ENCODE measurements around the gene TRPM3.

Gene TRPM3

DNA sequence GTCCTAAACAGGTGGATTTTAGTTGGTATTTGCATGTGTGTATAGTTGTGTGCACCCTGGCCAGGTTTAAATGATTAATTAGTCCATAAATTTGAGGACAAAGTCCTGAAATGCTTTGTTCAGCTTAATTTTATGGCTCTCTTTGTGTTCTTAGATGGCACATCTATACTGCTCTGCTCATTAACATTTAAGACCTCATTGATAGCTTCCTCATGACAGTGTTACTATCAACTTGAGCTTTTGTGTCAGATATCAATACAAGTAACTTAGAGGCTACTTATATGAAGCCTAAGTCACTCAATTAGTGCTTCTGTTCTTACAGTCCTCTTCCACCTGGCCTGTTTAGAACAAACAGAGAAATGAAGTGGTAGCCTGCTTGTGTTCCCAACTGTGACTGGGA, 240.9 kb downstream of the TRPM3 start:
- DNase-seq, result no peak

DNA sequence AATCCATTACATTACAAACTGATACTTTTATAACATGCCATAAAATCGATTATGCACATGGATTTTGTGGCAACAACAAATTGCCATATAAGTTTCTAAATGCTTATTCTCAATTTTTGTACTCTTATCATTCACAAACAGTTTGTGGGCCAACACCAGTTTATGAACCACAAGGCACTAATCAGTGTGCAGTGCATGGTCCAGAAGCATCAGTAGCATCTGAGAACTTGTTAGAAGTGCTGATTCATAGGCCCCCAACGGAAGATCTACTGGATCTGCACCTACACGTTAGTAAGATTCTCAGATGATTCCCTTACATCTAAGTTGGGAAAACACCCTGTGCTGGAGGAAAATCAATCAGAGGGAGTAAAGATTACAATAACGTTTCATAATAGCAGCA, 242.8 kb downstream of the TRPM3 start:
- no peak for DNase-seq

DNA sequence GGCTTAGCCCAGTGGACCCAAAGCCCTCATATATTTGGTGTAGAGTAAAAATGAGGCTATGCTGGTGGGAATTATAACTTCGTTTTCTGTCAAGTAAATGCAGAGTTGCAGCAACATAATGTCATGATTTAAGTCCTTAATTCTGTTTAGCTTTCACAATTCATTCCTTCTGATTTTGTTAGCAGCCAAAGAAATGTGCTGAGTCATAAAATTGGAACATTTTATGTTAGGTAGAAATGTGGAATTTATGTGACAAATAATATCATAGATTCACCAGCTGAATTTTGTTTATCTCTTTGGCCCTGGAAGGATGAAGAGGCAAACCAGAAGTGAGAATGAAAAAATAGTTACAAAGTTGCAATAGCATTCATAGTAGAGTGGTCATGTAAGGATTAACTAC, 247.0 kb downstream of the TRPM3 start:
- no peak for DNase-seq

DNA sequence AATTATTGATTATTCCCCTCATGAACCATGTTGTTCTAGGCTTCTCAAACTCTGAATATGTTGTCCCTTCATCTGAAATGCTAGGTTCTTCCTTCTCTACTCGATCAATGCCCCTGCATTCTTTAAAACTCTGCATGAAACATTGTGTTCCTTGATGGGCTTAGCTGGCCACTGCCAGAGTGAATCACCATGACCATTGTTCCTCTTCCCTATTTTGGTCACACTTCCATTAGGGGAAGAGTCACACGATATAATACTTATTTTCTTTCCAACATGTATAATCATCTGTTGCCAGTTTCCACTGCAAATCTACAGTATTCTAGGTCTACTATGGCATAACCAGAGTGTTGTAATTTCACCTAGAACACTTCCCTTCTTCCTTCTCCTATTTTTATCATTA, 247.9 kb downstream of the TRPM3 start:
- no peak for DNase-seq

DNA sequence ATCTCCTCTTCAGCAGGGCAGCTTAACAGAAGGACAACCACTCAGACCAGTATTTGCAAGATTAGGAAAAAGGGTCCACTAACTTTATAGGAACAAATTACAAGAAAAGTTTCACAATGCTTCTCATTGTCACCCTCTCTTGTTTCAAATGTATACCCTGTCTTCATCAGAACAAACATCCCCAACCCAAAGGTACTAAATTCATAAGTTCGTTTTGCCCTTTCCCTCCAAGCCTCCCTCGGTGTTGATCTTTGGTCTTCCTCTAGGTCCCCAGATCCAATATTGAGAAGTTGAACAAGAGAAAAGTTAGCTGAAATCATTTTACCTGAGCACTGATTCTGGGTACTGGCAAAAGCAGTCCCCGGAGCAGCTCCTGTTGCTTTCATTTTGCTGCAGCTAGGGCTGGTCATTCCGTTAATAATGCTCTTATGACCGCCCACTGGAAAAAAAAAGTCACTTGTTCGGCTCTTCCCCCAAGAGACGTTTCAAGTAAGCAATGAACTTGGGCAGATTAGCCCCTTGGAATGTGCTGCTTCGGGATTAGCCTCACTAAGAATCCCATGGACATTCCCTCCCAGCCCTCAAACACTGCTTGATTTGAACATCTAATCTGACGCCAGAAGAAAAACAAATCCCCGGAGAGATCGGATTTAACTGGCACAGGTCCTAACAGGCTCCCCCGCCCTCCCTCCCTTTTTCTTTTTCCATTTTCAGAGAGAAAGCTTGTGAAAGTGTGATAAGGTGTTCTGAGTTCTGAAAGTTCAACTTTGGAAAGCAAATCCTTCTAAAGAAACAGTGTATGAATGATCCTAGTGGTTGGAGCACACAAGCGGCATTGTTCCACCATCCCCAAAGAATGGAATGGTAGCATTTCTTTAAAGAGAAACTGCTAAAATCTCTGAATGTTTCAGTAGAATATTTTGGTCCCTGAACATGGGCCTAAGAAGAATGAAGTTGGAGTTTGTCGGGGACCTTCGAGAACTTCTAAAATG, 252.5 kb downstream of the TRPM3 start:
- no peak for DNase-seq

DNA sequence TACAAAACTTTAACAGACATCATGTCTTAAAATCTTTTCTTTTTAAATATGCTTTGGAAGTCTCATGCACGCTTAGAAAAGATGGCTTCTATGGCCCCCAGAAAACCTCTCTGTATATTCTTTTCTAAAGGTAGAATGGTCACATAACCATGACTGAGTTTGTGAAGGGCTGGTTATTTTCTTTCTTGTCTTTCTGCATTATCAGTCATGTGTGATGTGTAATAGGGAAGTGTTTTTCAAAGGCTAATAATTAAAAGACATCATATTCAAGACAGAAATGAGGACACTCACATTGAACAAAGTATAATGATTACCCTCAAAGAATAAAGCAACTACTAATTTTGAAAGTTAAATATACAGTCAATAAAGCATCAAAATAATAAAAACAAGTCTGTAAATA, 253.4 kb downstream of the TRPM3 start:
- no peak for DNase-seq

DNA sequence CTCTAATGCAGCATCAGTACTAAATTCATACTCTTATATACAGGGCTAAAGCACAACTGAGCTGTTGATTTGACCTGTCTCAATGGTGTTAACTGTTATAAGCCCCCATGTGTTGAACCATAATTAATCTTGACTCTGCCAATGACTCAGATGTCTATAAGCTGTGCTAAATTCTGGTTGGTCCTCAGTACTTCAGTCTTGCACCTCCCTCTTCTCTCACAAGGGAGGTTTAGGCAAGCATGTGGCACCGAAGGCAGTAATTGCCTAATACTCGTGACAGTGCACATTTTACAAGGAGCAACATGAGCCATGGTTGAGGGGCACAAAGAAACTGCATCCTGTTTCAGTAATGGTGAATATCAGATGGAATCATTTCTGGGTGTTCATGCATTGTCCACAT, 255.9 kb downstream of the TRPM3 start:
- DNase-seq, result no peak

DNA sequence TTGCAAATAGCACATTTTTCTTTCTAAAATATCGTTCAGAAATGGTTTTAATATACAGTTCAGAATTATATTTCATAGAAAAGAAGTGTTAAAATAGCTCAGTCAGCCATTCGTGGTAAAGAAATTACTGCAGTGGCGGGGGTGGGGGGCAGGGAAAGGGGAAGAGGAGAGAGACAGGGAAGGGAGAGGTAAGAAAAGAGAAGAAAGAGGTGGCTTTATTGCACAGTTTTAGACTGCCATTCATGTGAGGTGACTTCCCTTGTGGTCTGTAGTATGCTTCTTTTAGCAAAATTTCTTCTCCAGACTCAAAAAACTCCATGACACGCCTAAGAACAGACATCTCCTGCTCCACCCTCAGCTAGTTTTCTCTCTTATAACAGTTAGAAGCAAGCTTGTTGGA, 259.6 kb downstream of the TRPM3 start:
- no peak for DNase-seq

DNA sequence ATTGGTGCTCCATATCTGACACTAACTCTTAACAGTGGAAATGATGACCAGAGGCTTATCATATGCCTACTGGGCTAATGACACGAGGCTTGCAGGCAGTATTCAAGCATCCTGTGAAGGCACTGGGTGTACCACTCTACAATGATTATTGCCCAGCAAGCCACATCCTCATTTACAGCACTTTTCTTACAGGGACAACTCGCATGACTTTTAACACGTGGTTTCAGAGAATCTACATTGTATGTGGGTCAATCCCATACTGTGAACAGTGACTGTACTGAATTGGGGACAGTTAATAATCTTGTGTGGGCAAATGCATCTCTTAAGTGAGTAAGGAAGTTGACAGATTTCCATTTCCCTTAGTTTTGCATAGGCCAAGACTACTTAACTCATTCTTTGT, 260.0 kb downstream of the TRPM3 start:
- DNase-seq, result no peak

DNA sequence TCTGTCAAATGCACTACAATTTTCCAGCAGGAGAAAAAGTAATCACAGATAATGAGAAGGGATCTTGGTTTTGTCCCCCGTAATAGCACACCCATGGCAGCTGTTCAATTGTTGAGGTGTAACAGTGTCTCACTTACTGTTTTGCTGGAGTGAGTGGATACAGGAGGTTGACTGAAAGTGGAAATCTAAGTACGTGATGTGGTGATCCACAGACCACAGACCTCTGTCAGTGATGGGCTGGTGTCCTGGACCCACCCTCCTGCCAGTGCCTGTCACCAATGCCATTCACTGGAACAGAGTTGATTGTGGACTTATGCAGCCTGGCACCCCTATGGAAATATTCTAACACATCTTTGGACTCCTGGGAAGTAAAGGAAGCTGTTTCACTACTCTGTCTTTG, 261.7 kb downstream of the TRPM3 start:
- no peak for DNase-seq

DNA sequence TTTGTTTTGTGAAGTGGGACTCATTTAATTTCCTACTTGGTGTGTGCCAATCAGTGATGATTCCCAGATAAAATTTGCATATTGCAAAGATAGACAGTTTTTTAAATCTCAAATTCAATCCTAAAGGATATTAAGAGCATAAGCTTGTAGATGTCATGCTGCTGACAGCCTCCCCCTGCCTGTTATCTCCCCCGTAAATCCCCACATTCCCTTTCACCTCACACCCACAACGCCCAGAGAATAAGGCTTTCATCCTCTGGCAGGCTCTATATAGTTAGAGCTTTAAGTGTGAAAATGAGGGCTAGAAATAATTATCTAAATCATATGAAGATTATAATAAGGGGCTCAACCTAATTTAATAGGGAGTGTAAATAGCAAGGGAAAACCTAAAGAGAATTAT, 265.0 kb downstream of the TRPM3 start:
- no peak for DNase-seq

DNA sequence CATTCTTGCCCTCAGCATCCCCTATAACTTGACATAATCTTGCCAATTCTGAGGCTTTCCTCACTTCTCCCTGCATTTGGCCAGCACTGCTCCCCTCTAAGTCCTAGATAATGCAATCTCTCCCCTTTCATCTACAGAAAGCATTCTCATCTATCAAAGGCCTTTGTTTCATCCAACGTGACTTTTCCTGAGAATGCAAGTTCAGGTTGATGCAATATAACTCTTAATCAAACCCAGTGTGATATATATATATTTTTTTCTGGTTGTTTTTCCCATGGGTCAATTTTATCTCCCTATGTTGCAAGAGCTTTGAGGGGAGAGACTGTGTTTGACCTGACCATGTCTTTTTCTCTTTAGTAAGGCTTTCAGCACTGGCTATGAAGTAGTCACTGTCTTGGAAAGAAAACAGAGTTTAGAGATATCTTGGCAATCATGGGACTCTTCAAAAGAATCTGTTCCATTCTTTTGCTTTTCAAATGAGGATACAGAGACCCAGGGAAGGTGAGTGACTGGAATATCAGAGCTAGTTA, 268.6 kb downstream of the TRPM3 start:
- no peak for DNase-seq

DNA sequence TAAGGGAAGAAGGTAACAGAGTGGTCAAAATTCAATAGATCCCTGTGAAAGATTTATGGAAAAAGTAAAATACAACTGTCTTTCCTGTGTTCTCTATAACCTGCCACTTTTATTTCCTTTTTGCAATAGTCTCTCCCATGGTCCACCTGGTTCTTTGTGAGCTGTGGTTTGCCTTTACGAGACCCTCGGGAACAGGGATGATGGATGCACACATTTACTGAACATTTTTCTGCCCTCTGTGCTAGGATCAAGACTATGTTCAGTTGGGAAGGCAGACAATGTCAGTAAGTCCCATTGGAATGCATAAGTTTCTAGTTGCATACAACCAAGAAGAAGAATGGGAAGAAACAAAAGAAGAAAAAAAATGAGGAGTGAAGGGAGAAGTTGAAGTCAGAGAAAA, 281.2 kb downstream of the TRPM3 start:
- DNase-seq, result no peak

DNA sequence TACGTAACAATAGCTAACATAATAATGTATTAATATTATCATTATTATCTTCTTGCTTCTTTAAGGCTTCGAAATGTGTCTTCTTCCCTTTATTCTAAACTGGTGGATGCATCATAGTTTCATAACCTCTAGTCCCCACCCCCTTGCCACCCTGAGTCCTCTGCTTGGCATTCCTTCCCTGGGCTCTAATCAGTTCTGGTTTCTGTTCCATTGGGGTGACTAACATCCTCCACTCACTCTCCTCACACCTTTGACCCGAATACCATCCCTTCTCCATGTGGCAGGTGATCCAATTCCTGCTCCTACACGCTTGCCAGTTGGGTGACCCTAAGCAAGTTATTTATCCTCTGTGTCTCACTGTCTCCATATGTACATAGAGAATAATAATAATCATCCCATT, 286.1 kb downstream of the TRPM3 start:
- DNase-seq, result no peak

DNA sequence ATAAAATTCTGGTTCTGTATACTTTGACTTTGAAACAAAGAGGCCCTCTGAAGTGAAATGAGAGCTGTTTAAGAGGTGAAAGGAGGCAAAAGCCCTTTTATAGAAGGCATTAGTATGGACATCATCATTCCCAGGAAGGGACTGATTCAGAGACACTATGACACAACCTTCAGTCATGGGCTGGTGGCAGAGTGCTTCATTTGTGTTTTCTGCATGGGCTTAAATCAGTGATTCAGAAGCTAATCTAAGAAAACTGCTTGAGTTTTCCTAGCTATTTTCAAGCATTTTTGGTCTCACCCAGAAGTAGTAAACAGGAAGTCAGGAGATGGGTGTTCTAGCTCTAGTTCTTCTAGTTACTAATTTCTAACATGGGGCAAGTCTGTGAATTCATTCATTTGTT, 288.9 kb downstream of the TRPM3 start:
- DNase-seq, result no peak

DNA sequence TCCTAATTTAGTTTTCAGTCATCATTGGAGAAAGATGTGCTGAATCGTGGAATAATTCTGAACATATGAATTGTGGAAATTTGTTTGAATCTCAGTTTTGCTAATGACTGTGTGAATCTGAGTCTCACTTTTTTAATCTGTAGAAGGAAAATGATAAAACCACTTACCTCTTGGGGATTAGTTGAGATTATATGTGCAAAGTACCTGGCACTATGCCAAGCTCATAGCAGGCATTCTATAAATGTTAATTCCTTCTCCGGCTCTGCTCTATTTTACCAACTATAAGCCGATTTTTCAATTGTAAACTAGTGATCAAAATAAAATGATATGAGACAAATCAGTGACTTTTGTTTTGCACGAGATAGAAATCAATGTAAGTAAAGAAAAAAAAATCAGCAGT, 290.8 kb downstream of the TRPM3 start:
- DNase-seq, result no peak

DNA sequence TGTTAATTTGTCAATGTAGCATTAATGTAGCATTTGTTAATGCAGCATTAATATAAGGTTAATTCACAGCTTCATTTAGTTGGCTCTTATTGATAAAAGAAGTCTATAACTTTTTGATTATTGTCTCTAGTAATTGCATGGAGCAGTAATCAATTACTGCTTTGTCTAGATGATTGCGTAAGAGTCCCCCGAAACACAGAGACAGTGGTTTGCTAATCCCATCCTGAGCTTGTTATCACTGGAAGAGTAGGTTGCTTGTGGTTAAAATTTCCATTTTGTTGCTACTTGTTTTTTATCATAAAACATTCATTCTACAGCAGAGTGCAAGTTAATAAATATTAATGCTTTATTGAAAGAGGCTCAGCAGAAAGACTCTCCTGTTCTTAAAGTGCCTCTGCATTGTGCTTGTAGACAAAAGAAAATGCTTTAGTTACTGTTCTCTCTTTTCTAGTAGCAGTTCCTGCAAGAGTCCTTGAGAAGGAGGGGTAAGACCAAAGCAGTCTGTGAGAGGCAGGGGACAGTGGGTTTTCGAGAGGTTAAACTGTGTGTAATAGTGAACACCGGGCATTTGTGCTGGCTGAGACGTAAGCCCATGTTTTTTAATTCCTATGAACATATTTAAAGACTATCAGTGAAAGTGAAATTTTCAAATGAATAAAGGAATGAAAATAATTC, 291.7 kb downstream of the TRPM3 start:
- no peak for DNase-seq

DNA sequence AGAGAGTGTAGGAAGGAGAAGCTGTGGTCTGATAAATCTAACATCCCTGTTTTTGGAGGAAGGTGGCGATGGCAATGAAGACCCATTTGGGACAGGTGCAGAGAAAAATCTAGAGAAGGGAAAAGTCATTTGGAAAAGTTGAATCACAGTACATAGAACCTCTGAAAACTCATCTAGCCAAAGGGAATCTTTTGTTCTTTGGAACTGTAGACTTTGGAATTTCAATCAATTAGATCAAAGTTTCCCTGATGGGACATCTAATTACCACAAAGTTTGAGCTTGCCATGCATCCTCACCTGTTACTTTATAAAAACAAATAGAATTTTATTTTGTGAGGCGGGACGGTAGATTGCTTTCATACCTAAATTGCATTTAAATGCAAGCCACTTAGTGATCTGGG, 294.9 kb downstream of the TRPM3 start:
- DNase-seq, result no peak

DNA sequence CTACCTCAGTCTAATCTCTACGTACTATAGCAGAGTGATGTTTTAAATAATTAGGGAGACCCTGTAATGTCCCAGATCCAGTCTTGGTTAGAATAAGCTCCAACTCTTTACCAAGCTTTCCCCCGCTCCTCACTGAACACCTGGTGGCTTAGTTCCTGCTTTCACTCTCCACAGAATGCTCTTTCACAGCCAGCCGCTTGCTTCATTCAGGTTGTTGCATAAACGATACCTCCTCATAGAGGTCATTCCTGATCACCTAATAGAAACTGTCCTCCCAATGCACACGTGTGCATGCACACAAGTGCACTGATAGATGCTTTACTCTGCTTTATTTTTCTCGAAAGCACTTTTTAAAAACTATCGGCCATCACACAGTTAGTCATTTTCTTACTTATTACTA, 298.1 kb downstream of the TRPM3 start:
- DNase-seq, result no peak

DNA sequence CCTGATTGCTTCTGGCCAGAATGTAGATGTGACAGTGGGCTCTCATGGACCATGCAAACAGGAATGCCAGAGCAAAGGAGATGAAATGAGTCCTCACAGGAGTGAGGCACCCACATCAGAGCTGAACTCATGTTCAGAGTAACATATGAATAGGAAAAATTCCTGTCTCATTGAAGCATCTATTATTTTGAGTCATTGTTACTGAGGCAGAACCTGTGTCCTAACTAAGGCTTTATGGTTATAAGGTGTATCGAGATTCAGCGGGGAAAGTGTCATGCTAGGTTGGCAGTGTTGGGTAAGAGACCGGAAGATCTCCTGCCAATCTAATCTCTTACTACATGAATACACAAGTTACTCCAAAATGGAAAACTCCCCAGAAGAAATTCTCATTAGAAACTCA, 304.1 kb downstream of the TRPM3 start:
- DNase-seq, result no peak

DNA sequence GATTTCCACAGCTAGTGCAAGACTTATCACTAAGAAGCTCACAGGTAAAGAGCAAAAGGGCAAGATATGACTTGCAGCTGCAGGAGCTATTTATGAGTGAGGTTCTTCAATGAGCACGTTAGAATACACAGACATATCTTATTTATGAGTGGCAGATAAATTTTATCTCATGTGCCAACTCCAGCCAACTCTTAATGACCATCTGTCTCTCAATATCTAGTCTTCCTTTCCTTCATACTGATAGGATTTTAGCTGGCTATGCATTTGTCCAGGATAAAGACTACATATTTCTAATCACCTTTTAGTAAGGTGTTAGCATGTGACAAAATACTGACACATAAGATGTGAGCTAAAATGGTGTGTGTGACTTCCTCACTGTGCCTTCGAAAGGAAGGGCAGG, 304.5 kb downstream of the TRPM3 start:
- DNase-seq, result no peak

DNA sequence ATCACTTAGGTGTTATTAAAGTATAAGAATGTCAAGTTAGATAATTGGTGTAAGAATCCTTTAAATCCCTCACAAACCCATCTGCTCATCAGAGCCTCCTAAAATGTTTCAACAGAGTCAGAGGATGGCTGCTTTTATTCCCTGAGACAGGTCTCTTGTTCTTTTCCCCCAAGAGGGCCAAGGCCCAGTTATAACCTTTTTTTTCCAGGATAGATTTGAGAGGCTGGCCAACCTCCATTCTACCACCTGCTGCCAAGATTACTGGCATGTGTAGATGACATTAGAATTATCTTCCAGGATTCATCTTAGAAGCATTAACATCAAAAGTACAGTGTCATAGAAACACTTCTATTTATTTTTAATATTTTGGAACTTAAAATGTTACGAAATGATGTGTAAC, 305.1 kb downstream of the TRPM3 start:
- DNase-seq, result no peak

DNA sequence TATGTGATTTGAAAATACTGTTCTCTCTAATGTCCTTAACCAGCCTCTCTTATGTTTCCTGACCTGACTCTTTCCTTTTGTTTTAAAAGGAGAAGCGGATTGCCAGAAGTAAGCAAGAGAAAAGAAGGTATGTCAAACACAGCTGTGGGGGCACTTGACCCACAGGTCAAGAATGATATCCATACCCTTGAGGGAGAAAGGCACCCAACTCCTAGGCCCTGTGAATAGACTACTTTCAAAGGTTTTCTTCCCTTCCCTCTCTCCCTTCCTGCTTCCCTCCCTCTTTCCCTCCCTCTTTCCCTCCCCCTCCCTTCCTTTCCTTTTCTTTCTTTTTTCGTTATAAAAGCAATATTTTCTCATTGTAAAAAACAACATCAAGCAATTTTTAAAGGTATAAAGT, 306.8 kb downstream of the TRPM3 start:
- DNase-seq, result no peak

DNA sequence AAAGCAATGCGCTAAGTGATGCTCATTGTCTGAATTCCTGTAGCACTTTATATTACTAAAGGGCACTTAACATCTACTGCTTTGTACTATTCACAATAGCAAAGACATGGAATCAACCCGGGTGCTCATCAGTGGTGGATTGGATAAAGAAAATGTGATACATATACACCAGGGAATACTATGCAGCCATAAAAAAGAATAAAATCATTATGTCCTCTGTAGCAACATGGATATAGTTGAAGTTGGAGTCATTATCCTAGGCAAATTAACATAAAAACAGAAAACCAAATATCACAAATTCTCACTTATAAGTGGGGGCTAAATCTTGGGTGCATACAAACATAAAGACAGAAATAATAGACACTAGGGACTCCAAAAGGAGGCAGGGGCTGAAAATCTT, 308.3 kb downstream of the TRPM3 start:
- DNase-seq, result no peak

Data from NCI-H446 treated with DMSO at 0.1 percent for 48 hours (cell line).